ENCODE measurements around the gene PACSIN2.

- TF ChIP-seq JUN (CRISPR knock-in tag; IDR thresholded peaks at IDR 0.05) (no peak), CTCF (IDR thresholded peaks at IDR 0.05) (no peak)
- TF ChIP-seq, protein P1, sequence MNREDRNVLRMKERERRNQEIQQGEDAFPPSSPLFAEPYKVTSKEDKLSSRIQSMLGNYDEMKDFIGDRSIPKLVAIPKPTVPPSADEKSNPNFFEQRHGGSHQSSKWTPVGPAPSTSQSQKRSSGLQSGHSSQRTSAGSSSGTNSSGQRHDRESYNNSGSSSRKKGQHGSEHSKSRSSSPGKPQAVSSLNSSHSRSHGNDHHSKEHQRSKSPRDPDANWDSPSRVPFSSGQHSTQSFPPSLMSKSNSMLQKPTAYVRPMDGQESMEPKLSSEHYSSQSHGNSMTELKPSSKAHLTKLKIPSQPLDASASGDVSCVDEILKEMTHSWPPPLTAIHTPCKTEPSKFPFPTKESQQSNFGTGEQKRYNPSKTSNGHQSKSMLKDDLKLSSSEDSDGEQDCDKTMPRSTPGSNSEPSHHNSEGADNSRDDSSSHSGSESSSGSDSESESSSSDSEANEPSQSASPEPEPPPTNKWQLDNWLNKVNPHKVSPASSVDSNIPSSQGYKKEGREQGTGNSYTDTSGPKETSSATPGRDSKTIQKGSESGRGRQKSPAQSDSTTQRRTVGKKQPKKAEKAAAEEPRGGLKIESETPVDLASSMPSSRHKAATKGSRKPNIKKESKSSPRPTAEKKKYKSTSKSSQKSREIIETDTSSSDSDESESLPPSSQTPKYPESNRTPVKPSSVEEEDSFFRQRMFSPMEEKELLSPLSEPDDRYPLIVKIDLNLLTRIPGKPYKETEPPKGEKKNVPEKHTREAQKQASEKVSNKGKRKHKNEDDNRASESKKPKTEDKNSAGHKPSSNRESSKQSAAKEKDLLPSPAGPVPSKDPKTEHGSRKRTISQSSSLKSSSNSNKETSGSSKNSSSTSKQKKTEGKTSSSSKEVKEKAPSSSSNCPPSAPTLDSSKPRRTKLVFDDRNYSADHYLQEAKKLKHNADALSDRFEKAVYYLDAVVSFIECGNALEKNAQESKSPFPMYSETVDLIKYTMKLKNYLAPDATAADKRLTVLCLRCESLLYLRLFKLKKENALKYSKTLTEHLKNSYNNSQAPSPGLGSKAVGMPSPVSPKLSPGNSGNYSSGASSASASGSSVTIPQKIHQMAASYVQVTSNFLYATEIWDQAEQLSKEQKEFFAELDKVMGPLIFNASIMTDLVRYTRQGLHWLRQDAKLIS (CRISPR knock-in tag; IDR thresholded peaks at IDR 0.05; ENCODE audit: borderline replicate concordance), result no peak
Observed at GRCh38 chr22:42932857-42933484, 82.0 kb downstream of the PACSIN2 start.
